SW480 (cell line): ENCODE results near the gene STAT3.
"Not testable (repeated sequence)": the region's sequence is repeated elsewhere in the genome, so short reads cannot be mapped to it uniquely, and the experiment has no call there.

Experiments used
- DNase-seq: peaks from one replicate; pipeline ENCODE4 v3.0.0-alpha.2; 2016; ENCODE audit warnings: low spot score

STAT3 gene

GRCh38 chr17:42380935-42381334 lies 7.3 kb downstream of the STAT3 start:
- no peak for DNase-seq

- DNase-seq: peak; percentile 50
Measured at GRCh38 chr17:42378959-42379594, 9.2 kb downstream of the STAT3 start.

- no peak for DNase-seq
Measured at GRCh38 chr17:42378359-42378958, 9.8 kb downstream of the STAT3 start.

- no peak for DNase-seq
Measured at GRCh38 chr17:42373896-42374295, 14.3 kb downstream of the STAT3 start.

GRCh38 chr17:42372142-42372541 lies 16.1 kb downstream of the STAT3 start:
- no peak for DNase-seq

- not testable (repeated sequence) for DNase-seq
Measured at GRCh38 chr17:42368797-42369561, 19.3 kb downstream of the STAT3 start.

- not testable (repeated sequence) for DNase-seq
Measured at GRCh38 chr17:42368310-42368709, 19.9 kb downstream of the STAT3 start.

GRCh38 chr17:42366176-42367023 lies 21.8 kb downstream of the STAT3 start:
- not testable (repeated sequence) for DNase-seq

- no peak for DNase-seq
Measured at GRCh38 chr17:42365136-42365535, 23.1 kb downstream of the STAT3 start.

- DNase-seq: no peak
Measured at GRCh38 chr17:42363767-42364585, 24.3 kb downstream of the STAT3 start.

GRCh38 chr17:42363231-42363630 lies 25.0 kb downstream of the STAT3 start:
- no peak for DNase-seq

GRCh38 chr17:42362245-42362961 lies 25.8 kb downstream of the STAT3 start:
- DNase-seq: no peak

- peak; percentile 67 for DNase-seq
Measured at GRCh38 chr17:42361781-42362186, 26.5 kb downstream of the STAT3 start.

- not testable (repeated sequence) for DNase-seq
Measured at GRCh38 chr17:42360388-42360787, 27.9 kb downstream of the STAT3 start.

GRCh38 chr17:42359133-42359532 lies 29.1 kb downstream of the STAT3 start:
- DNase-seq: no peak

- no peak for DNase-seq
Measured at GRCh38 chr17:42358434-42358833, 29.8 kb downstream of the STAT3 start.

- DNase-seq: no peak
Measured at GRCh38 chr17:42354956-42355843, 33.0 kb downstream of the STAT3 start.

GRCh38 chr17:42348104-42348503 lies 40.1 kb downstream of the STAT3 start:
- DNase-seq: no peak

GRCh38 chr17:42347606-42348005 lies 40.6 kb downstream of the STAT3 start:
- no peak for DNase-seq

- no peak for DNase-seq
Measured at GRCh38 chr17:42347198-42347597, 41.0 kb downstream of the STAT3 start.
